SK-N-SH treated with all-trans-retinoic acid at 6 μM for 48 hours (cell line): ENCODE data around the gene DENND1A.

Experiments used
- ATAC-seq: fragments of 200-7000 bp; cut with Tn5 transposase; 3 replicates; pipeline ENCODE4 v1.9.1; 2020; ENCODE audit warnings: mild to moderate bottlenecking, moderate library complexity
- ARNTL ChIP-seq: fragments of 450-650 bp; formaldehyde crosslinking; IDR thresholded peaks from 2 replicates; pipeline ENCODE4 v1.5.0; 2020; ENCODE audit warnings: low read depth, mild to moderate bottlenecking, moderate library complexity, borderline replicate concordance
- BACH2 ChIP-seq: fragments of 250-450 bp; sonication (Bioruptor Pico); IDR thresholded peaks from 2 replicates; pipeline ENCODE4 v1.9.0; 2021; ENCODE audit warnings: mild to moderate bottlenecking, borderline replicate concordance
- CREB5 ChIP-seq: fragments of 250-450 bp; sonication (Bioruptor Pico); IDR thresholded peaks from 2 replicates; pipeline ENCODE4 v1.5.1; 2020; ENCODE audit warnings: low read depth, mild to moderate bottlenecking, moderate library complexity
- CSDC2 ChIP-seq: fragments of 250-450 bp; sonication (Bioruptor Pico); IDR thresholded peaks from 2 replicates; pipeline ENCODE4 v1.5.0; 2020; ENCODE audit warnings: mild to moderate bottlenecking, moderate library complexity
- CSRNP3 ChIP-seq: fragments of 250-450 bp; sonication (Bioruptor Pico); IDR thresholded peaks from 2 replicates; pipeline ENCODE4 v1.5.1; 2021; ENCODE audit warnings: mild to moderate bottlenecking, moderate library complexity
- ESRRG ChIP-seq: fragments of 250-450 bp; sonication (Bioruptor Pico); IDR thresholded peaks from 2 replicates; pipeline ENCODE4 v1.6.1; 2021; ENCODE audit warnings: mild to moderate bottlenecking
- GLIS3 ChIP-seq: fragments of 250-450 bp; sonication (Bioruptor Pico); IDR thresholded peaks from 2 replicates; pipeline ENCODE4 v1.5.0; 2020; ENCODE audit warnings: mild to moderate bottlenecking, moderate library complexity
- ISL1 ChIP-seq: fragments of 250-450 bp; sonication (Bioruptor Pico); IDR thresholded peaks from 2 replicates; pipeline ENCODE4 v2.1.2; 2022; ENCODE audit warnings: mild to moderate bottlenecking, moderate library complexity
- OSR1 ChIP-seq: fragments of 250-450 bp; sonication (Bioruptor Pico); IDR thresholded peaks from 2 replicates; pipeline ENCODE4 v1.8.0; 2022; ENCODE audit warnings: moderate library complexity, mild to moderate bottlenecking, inconsistent platforms
- RARB ChIP-seq: fragments of 250-450 bp; sonication (Bioruptor Pico); IDR thresholded peaks from 2 replicates; pipeline ENCODE4 v1.8.0; 2021; ENCODE audit warnings: mild to moderate bottlenecking, moderate library complexity
- SNAI2 ChIP-seq: fragments of 250-450 bp; sonication (Bioruptor Pico); IDR thresholded peaks from 2 replicates; pipeline ENCODE4 v1.5.0; 2020; ENCODE audit warnings: mild to moderate bottlenecking, moderate library complexity
- TCF4 ChIP-seq: fragments of 250-450 bp; sonication (Bioruptor Pico); IDR thresholded peaks from 2 replicates; pipeline ENCODE4 v1.8.0; 2021; ENCODE audit warnings: mild to moderate bottlenecking, moderate library complexity, borderline replicate concordance
- TSHZ2 ChIP-seq: fragments of 250-450 bp; sonication (Bioruptor Pico); IDR thresholded peaks from 2 replicates; pipeline ENCODE4 v1.5.0; 2020; ENCODE audit warnings: mild to moderate bottlenecking, moderate library complexity
- ZFP3 ChIP-seq: fragments of 250-450 bp; sonication (Bioruptor Pico); IDR thresholded peaks from 2 replicates; pipeline ENCODE4 v1.5.0; 2020; ENCODE audit warnings: mild to moderate bottlenecking, moderate library complexity
- ZFP30 ChIP-seq: fragments of 450-650 bp; formaldehyde crosslinking; IDR thresholded peaks from 2 replicates; pipeline ENCODE4 v1.5.0; 2022; ENCODE audit warnings: mild to moderate bottlenecking, moderate library complexity
- ZNF565 ChIP-seq: fragments of 450-650 bp; formaldehyde crosslinking; conservative IDR thresholded peaks from 2 replicates; pipeline ENCODE4 v1.5.0; 2020; ENCODE audit warnings: low read depth, mild to moderate bottlenecking, moderate library complexity
- ZNF70 ChIP-seq: fragments of 450-650 bp; formaldehyde crosslinking; IDR thresholded peaks from 2 replicates; pipeline ENCODE4 v1.5.0; 2020; ENCODE audit warnings: mild to moderate bottlenecking, moderate library complexity
- ZNF8 ChIP-seq: fragments of 450-650 bp; formaldehyde crosslinking; IDR thresholded peaks from 2 replicates; pipeline ENCODE4 v1.5.0; 2020; ENCODE audit warnings: mild to moderate bottlenecking, moderate library complexity

The DENND1A gene

GRCh38 chr9:123422635-123423310, 507.2 kb downstream of the DENND1A start:
- TF ChIP-seq BACH2 (CRISPR knock-in tag) (no peak), CSDC2 (no peak), ZFP30 (no peak), CREB5 (CRISPR knock-in tag) (no peak), ZNF8 (no peak), CSRNP3 (CRISPR knock-in tag) (no peak), ZFP3 (CRISPR knock-in tag) (no peak)
- TF ChIP-seq, all 23 proteins: peak for 0
- no peak for ATAC-seq

- TF ChIP-seq ZFP30, result no peak
- no peak for TF ChIP-seq RARB (CRISPR knock-in tag)
- TF ChIP-seq GLIS3 (CRISPR knock-in tag), result no peak
These were observed 508.0 kb downstream of the DENND1A start for GRCh38 chr9:123421801-123422455.

GRCh38 chr9:123421186-123421585, 508.7 kb downstream of the DENND1A start:
- no peak for ATAC-seq
- TF ChIP-seq CSDC2 (no peak), TCF4 (CRISPR knock-in tag) (no peak)

More at GRCh38 chr9:123421801-123422455, 508.0 kb downstream of the DENND1A start:
- ATAC-seq, result no peak

GRCh38 chr9:123420592-123421111, 509.3 kb downstream of the DENND1A start:
- TF ChIP-seq ZFP3 (CRISPR knock-in tag) (no peak), CREB5 (CRISPR knock-in tag) (no peak), ISL1 (CRISPR knock-in tag) (no peak)
- ATAC-seq, result no peak

- no peak for ATAC-seq
- TF ChIP-seq ESRRG (CRISPR knock-in tag), result no peak
- no peak for TF ChIP-seq CREB5 (CRISPR knock-in tag)
- TF ChIP-seq TCF4 (CRISPR knock-in tag), result no peak
- TF ChIP-seq GLIS3 (CRISPR knock-in tag), result no peak
- no peak for TF ChIP-seq SNAI2 (CRISPR knock-in tag)
These were observed 510.0 kb downstream of the DENND1A start for GRCh38 chr9:123419721-123420591.

- TF ChIP-seq ZNF565 (CRISPR knock-in tag), result no peak
- no peak for ATAC-seq
These were observed 510.8 kb downstream of the DENND1A start for GRCh38 chr9:123419091-123419490.

- ATAC-seq, result no peak
- no peak for TF ChIP-seq SNAI2 (CRISPR knock-in tag)
- no peak for TF ChIP-seq TSHZ2
- no peak for TF ChIP-seq ZNF70 (CRISPR knock-in tag)
- no peak for TF ChIP-seq CSDC2
- TF ChIP-seq GLIS3 (CRISPR knock-in tag), result no peak
- TF ChIP-seq ISL1 (CRISPR knock-in tag), result no peak
- TF ChIP-seq RARB (CRISPR knock-in tag), result no peak
- no peak for TF ChIP-seq ARNTL (CRISPR knock-in tag)
- TF ChIP-seq CSRNP3 (CRISPR knock-in tag), result no peak
- no peak for TF ChIP-seq OSR1 (CRISPR knock-in tag)
These were observed 511.4 kb downstream of the DENND1A start for GRCh38 chr9:123418506-123418905.
